ENCODE measurements around the gene PRR23B. TPM values are rescaled to one million over a fixed set of nuclear protein-coding genes. Genes with fewer than 3 reads are reported as not detected.

PRR23B gene
- total and polyA plus RNA-seq, 7 donors = not detected

DNA sequence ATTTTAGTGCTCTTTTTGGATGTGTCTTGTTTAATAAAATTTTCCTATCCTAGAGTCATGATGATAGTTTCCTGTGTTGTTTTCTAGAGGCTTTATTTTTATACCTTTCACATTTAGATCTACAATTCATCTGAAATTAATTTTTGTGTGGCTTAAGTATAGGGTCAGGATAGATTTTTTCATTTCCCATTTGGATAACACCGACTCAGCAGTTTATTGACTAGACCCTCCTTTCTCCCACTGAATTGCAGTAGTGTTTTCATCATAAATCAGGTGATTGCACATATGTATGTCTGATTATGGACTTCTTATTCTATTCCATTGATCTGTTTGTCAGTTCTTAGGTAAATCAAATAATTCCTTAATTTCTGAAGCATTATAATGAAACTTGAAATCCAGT, 25.0 kb downstream of the PRR23B start:
- TF ChIP-seq POLR2AphosphoS5 (IDR thresholded peaks at IDR 0.05) = no peak
- no peak for TF ChIP-seq EP300 (IDR thresholded peaks at IDR 0.05)
- TF ChIP-seq, protein P1, sequence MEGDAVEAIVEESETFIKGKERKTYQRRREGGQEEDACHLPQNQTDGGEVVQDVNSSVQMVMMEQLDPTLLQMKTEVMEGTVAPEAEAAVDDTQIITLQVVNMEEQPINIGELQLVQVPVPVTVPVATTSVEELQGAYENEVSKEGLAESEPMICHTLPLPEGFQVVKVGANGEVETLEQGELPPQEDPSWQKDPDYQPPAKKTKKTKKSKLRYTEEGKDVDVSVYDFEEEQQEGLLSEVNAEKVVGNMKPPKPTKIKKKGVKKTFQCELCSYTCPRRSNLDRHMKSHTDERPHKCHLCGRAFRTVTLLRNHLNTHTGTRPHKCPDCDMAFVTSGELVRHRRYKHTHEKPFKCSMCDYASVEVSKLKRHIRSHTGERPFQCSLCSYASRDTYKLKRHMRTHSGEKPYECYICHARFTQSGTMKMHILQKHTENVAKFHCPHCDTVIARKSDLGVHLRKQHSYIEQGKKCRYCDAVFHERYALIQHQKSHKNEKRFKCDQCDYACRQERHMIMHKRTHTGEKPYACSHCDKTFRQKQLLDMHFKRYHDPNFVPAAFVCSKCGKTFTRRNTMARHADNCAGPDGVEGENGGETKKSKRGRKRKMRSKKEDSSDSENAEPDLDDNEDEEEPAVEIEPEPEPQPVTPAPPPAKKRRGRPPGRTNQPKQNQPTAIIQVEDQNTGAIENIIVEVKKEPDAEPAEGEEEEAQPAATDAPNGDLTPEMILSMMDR (IDR thresholded peaks at IDR 0.05) = no peak
- no peak for TF ChIP-seq POLR2A (IDR thresholded peaks at IDR 0.05)
- H3K9me3 ChIP-seq = peaks cover 0 to 5% (median 0%) of the 10 kb centered on the region in 4 donors
- 74 to 80% methylated on average over 1 of the region's 1 CpG for WGBS, 2 donors
- H3K27ac ChIP-seq = no peak overlapping the region
- H3K4me3 ChIP-seq = no peak overlapping the region
- no peak for DNase-seq
- H3K4me1 ChIP-seq = no peaks in the 10 kb centered on the region
- H3K36me3 ChIP-seq = no peaks in the 10 kb centered on the region
- peaks cover 0 to 4% (median 0%) of the 10 kb centered on the region in 3 donors for H3K27me3 ChIP-seq
- intact Hi-C loops (cut with DNase I) = no loop called here

DNA sequence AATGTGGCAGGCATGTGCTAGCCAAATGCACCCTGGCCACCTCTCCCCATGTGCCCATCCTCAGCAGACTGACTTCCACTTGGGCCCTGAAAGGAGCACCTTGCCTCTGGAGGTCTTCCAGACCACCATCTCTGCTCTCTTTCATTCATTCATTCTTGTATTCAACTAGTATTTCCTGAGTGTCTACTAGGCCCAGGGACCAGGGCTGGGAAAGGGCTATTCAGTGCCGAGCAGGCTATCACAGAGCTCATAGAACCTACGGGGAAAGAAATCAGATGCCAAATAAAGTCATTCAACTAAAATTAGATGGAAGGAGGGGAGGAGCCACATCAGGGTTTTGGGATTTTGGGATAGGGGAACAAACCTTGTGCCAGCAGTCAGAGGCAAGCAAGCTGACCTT, 33.5 kb downstream of the PRR23B start:
- H3K4me1 ChIP-seq = no peaks in the 10 kb centered on the region
- no peak overlapping the region for H3K27ac ChIP-seq
- no peaks in the 10 kb centered on the region for H3K36me3 ChIP-seq
- H3K9me3 ChIP-seq = no peaks in the 10 kb centered on the region
- no peak for TF ChIP-seq POLR2A (IDR thresholded peaks at IDR 0.05)
- TF ChIP-seq, protein P1 (IDR thresholded peaks at IDR 0.05) = no peak
- no peak for TF ChIP-seq EP300 (IDR thresholded peaks at IDR 0.05)
- TF ChIP-seq POLR2AphosphoS5 (IDR thresholded peaks at IDR 0.05) = no peak
- H3K4me3 ChIP-seq = no peak overlapping the region
- WGBS, 2 donors = 96 to 97% methylated on average over 2 of the region's 2 CpGs
- no peaks in the 10 kb centered on the region for H3K27me3 ChIP-seq
- intact Hi-C loops (cut with DNase I) = no loop called here
- DNase-seq = no peak

DNA sequence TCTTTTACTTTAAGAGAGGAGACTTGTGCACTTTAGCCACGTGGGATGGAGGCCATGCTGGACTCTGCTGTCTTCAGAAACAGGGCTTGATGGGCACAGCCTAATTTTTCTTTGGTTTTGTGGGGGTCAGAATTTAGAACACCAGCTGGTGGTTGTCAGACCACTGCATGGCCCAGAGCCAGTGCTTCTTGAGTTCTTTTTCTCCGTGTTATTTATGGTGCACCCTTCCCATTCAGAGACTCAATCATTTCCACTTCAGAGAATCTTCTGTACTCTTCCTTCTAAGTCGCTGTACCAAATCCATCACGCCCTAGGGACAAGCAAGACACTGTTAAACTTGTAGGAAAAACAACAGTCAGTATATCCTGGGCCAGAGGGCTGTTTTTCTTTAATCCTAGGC, 34.8 kb downstream of the PRR23B start:
- Histone ChIP-seq H3K27ac (no peak overlapping the region), H3K27me3 (no peaks in the 10 kb centered on the region), H3K4me3 (no peak overlapping the region), H3K4me1 (no peaks in the 10 kb centered on the region), H3K9me3 (no peaks in the 10 kb centered on the region), H3K36me3 (no peaks in the 10 kb centered on the region)
- TF ChIP-seq POLR2A (IDR thresholded peaks at IDR 0.05) (no peak), POLR2AphosphoS5 (IDR thresholded peaks at IDR 0.05) (no peak), EP300 (IDR thresholded peaks at IDR 0.05) (no peak)
- TF ChIP-seq, protein P1 (IDR thresholded peaks at IDR 0.05) = no peak
- DNase-seq = no peak
- intact Hi-C loops (cut with DNase I) = no loop called here
- WGBS, 2 donors = 59 to 69% methylated on average over 4 of the region's 4 CpGs

DNA sequence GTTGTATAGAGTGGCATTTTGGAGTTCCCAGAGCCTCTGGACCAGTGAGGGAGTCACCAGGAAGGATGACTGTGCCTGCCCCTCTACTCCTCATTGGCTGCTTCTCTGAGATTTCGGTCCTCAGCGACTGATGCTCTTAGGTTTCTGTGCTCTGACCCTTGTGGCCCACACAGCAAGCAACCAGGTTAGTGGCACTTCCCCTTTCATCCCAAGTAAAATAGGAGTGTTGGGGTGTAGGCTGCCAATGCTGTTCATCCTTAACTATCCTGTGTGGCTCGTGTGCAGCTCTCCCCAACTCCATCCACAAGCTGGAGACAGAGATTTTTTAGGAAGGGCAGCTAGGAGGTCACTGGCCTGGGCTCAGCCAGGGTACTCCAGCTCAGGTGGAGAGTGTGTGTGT, 35.9 kb downstream of the PRR23B start:
- Histone ChIP-seq H3K4me3 (no peak overlapping the region), H3K4me1 (peaks cover 0 to 3% (median 0%) of the 10 kb centered on the region in 4 donors), H3K27ac (no peak overlapping the region), H3K9me3 (no peaks in the 10 kb centered on the region), H3K36me3 (no peaks in the 10 kb centered on the region), H3K27me3 (no peaks in the 10 kb centered on the region)
- 60 to 83% methylated on average over 3 of the region's 3 CpGs for WGBS, 2 donors
- intact Hi-C loops (cut with DNase I) = no loop called here
- TF ChIP-seq POLR2A (IDR thresholded peaks at IDR 0.05) = no peak
- TF ChIP-seq EP300 (IDR thresholded peaks at IDR 0.05) = no peak
- no peak for TF ChIP-seq POLR2AphosphoS5 (IDR thresholded peaks at IDR 0.05)
- TF ChIP-seq, protein P1 (IDR thresholded peaks at IDR 0.05) = no peak
- no peak for DNase-seq

DNA sequence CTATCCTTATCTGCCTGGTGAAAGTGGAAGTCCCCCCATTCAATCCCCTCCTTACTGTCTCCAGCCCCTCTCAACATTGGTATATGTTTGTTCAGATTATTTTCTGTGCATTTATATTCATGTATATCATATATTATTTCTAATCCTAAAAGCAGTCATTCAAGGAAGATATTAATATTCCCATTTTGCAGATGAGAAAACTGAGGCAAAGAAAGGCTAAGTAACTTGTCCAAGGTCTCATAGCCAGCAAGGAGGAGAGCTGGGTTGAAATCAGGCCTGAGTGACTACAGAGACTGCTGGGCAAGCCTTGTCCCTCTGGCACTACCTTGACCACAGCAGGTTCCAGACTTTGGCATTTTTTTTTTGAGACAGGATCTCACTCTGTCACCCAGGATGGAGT, 44.7 kb downstream of the PRR23B start:
- intact Hi-C loops (cut with DNase I) = loop anchor here (5.0 kb wide), 1 partner anchor 39 kb away; no protein-coding TSS in a partner anchor
- TF ChIP-seq POLR2AphosphoS5 (IDR thresholded peaks at IDR 0.05) = no peak
- TF ChIP-seq, protein P1 (IDR thresholded peaks at IDR 0.05) = no peak
- TF ChIP-seq POLR2A (IDR thresholded peaks at IDR 0.05) = no peak
- TF ChIP-seq EP300 (IDR thresholded peaks at IDR 0.05) = no peak

More for the DNA sequence above, 44.7 kb downstream of the PRR23B start:
- Histone ChIP-seq H3K27ac (no peak overlapping the region), H3K4me1 (peaks cover 0 to 5% (median 0%) of the 10 kb centered on the region in 4 donors), H3K9me3 (no peaks in the 10 kb centered on the region), H3K4me3 (no peak overlapping the region), H3K27me3 (no peaks in the 10 kb centered on the region), H3K36me3 (no peaks in the 10 kb centered on the region)
- no peak for DNase-seq

All from sigmoid colon (tissue), 7 donors.